Calu3 (cell line): ENCODE results near the gene EME2. TPM values are rescaled to one million over a fixed set of nuclear protein-coding genes. Genes with fewer than 3 reads are reported as not detected.

Experiments
- BruUV-seq: library from RNA; stranded (reverse); fragments of 400-500 nt; replicated peaks from 2 replicates; lab custom pipeline; 2021; lab: Mats Ljungman, UMichigan
- CTCF ChIA-PET: fragments of 300-600 bp; sonication (Branson Sonifier 250); formaldehyde crosslinking; loops from one replicate; lab custom pipeline; 2022; ENCODE audit warnings: antibody characterized with exemption; lab: Charles Lee
- DNase-seq: peaks from one replicate; pipeline ENCODE4 v3.0.0; 2022
- H3K27ac Mint-ChIP-seq: one replicate; pipeline ENCODE4 v1.8.0; 2022; ENCODE audit warnings: mixed read lengths; ENCODE audit not compliant: unreplicated experiment
- H3K27me3 Mint-ChIP-seq: one replicate; pipeline ENCODE4 v1.8.0; 2022; ENCODE audit warnings: mixed read lengths; ENCODE audit not compliant: unreplicated experiment
- H3K36me3 Mint-ChIP-seq: one replicate; pipeline ENCODE4 v1.8.0; 2022; ENCODE audit warnings: mild to moderate bottlenecking, moderate library complexity, mixed read lengths; ENCODE audit not compliant: insufficient read depth, unreplicated experiment
- H3K4me1 Mint-ChIP-seq: one replicate; pipeline ENCODE4 v1.8.0; 2022; ENCODE audit warnings: mild to moderate bottlenecking, low read depth, mixed read lengths; ENCODE audit not compliant: unreplicated experiment
- H3K4me3 Mint-ChIP-seq: one replicate; pipeline ENCODE4 v1.8.0; 2022; ENCODE audit warnings: mild to moderate bottlenecking, low read depth, moderate library complexity, mixed read lengths; ENCODE audit not compliant: unreplicated experiment
- H3K9me3 Mint-ChIP-seq: one replicate; pipeline ENCODE4 v1.8.0; 2022; ENCODE audit warnings: low read depth, mixed read lengths; ENCODE audit not compliant: unreplicated experiment
- intact Hi-C: fragments of 100-400 bp; cut with micrococcal nuclease; formaldehyde crosslinking; loops from one replicate; pipeline ENCODE4 v1.10.0; 2022; ENCODE audit not compliant: unreplicated experiment
- total RNA-seq: library from RNA; stranded (reverse); gene quantifications from 2 replicates; pipeline ENCODE4 v1.2.3, GENCODE V29; 2022
- TF ChIP-seq, protein P1 (sequence below): fragments of 200-600 bp; IDR thresholded peaks from one replicate; pipeline ENCODE4 v1.8.0; 2022; ENCODE audit warnings: antibody characterized with exemption; ENCODE audit not compliant: unreplicated experiment

EME2 gene
- total RNA-seq, 1 experiment from 2014 or later: 30.8 TPM

DNA sequence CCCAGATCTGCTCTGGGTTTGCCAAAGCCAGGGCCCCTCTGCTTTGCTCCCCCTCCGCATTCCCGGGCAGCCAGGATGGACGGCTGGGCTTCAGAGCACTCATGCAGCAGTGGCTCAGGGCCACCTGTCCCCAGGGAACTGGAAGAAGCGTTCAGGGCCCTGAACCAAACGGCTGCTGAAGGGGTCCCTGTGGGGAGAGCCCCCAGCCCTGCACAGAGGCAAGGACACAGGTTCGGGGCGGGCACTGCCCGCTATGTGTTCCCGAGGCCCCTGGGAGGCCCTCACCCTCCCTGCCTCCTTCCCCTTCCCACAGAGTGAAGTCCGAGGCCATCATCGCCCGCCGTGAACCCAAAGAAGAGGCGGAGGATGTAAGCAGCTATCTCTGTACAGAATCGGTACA is 11.7 kb upstream of the EME2 start:
- no peak overlapping the region for H3K4me3 Mint-ChIP-seq
- intact Hi-C loops: no loop called here
- no peaks in the 10 kb centered on the region for H3K4me1 Mint-ChIP-seq
- no TSS peak for BruUV-seq
- no peak for DNase-seq
- TF ChIP-seq, protein P1, sequence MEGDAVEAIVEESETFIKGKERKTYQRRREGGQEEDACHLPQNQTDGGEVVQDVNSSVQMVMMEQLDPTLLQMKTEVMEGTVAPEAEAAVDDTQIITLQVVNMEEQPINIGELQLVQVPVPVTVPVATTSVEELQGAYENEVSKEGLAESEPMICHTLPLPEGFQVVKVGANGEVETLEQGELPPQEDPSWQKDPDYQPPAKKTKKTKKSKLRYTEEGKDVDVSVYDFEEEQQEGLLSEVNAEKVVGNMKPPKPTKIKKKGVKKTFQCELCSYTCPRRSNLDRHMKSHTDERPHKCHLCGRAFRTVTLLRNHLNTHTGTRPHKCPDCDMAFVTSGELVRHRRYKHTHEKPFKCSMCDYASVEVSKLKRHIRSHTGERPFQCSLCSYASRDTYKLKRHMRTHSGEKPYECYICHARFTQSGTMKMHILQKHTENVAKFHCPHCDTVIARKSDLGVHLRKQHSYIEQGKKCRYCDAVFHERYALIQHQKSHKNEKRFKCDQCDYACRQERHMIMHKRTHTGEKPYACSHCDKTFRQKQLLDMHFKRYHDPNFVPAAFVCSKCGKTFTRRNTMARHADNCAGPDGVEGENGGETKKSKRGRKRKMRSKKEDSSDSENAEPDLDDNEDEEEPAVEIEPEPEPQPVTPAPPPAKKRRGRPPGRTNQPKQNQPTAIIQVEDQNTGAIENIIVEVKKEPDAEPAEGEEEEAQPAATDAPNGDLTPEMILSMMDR: no peak
- CTCF ChIA-PET: no interaction called here
- H3K9me3 Mint-ChIP-seq: no peaks in the 10 kb centered on the region
- H3K36me3 Mint-ChIP-seq: peaks cover 53% of the 10 kb centered on the region
- no peak overlapping the region for H3K27ac Mint-ChIP-seq
- no peaks in the 10 kb centered on the region for H3K27me3 Mint-ChIP-seq

DNA sequence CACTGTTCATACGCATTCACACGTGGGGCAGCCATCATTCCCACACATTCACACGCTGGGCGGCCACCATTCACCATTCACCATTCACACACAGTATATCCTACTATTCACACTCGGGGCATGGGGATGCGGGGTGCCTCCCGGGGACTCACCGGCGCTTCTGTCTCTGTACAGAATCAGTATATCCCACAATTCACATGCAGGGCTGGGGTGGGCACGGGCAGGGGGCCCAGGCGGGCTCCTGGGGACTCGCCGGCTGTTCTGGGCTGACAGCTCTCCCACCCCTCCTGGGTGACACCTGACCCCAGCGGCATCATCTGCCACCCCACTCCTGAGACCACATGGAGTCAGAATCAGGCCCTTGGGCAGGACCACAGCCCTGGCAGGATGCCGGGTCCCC is 10.9 kb upstream of the EME2 start:
- BruUV-seq: no TSS peak
- Mint-ChIP-seq H3K4me3 (no peak overlapping the region), H3K27ac (no peak overlapping the region), H3K36me3 (peaks cover 52% of the 10 kb centered on the region), H3K27me3 (no peaks in the 10 kb centered on the region), H3K9me3 (no peaks in the 10 kb centered on the region), H3K4me1 (no peaks in the 10 kb centered on the region)
- CTCF ChIA-PET: no interaction called here
- intact Hi-C loops: no loop called here
- DNase-seq: no peak
- TF ChIP-seq, protein P1: no peak

DNA sequence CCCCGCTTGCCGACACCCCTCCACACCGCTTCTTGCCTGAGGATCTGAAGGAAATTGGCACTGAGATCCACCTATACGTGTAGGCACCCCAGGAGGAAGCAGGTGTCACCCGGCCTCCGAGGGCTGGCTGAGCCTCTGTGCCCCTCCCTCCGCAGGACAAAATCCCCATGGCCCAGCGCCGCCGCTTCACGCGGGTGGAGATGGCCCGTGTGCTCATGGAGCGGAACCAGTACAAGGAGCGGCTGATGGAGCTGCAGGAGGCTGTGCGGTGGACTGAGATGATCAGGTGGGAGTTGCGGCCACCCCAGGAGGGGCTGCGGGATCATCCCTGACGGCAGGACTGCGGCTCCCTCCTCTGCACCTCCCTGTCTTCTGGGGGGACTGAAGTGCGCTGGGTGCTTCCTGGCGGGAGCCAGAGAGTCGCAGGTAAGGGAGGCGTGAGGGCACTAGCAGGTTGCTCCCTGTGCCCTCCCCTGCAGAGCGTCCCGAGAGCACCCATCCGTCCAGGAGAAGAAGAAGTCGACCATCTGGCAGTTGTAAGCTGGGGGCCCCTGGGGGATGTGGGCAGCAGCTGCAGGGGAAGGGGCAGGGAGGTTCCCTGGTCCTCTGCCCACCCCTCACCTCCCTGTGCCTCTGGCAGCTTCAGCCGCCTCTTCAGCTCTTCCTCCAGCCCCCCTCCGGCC is 10.3 kb upstream of the EME2 start:
- no TSS peak for BruUV-seq
- Mint-ChIP-seq H3K36me3 (peaks cover 51% of the 10 kb centered on the region), H3K4me1 (no peaks in the 10 kb centered on the region), H3K27ac (no peak overlapping the region), H3K27me3 (no peaks in the 10 kb centered on the region), H3K9me3 (no peaks in the 10 kb centered on the region), H3K4me3 (no peak overlapping the region)
- CTCF ChIA-PET: no interaction called here
- intact Hi-C loops: no loop called here
- DNase-seq: no peak
- TF ChIP-seq, protein P1: no peak

DNA sequence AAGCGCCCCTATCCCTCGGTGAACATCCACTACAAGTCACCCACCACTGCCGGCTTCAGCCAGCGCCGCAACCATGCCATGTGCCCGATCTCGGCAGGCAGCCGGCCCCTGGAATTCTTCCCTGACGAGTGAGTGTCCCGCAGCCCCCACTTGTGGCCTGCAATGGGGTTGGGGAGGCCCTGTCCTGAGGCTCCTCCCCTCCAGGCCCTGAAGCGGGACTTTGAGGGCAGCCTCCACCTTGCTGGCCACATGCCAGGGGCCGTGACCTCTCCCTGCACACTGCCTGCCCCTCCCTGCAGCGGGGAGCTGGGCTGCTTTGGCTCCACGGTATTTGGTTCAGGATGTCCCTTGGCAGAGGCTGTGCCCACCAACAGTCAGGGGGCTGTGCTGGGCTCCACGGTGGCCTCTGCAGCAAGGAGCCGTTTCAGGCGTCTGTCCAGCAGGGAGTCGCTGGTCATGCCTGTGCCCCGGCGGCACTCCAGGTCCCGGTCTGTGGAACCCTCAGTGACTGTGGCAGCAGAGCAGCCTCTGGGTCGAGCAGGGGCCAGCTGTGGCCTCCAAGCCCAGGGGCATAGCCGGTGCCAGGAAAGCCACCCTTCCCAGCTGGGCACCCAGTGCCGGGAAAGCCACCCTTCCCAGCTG is 9.6 kb upstream of the EME2 start:
- CTCF ChIA-PET: no interaction called here
- H3K4me3 Mint-ChIP-seq: no peak overlapping the region
- H3K27ac Mint-ChIP-seq: no peak overlapping the region
- DNase-seq: no peak
- no TSS peak for BruUV-seq
- H3K9me3 Mint-ChIP-seq: no peaks in the 10 kb centered on the region
- no peaks in the 10 kb centered on the region for H3K27me3 Mint-ChIP-seq
- H3K4me1 Mint-ChIP-seq: no peaks in the 10 kb centered on the region
- H3K36me3 Mint-ChIP-seq: peaks cover 52% of the 10 kb centered on the region
- TF ChIP-seq, protein P1: no peak
- intact Hi-C loops: no loop called here
